ENCODE data around the gene OR1L6.

OR1L6 gene

GRCh38 chr9:122777052-122777451, 34.9 kb downstream of the OR1L6 start:
- no peak for DNase-seq (ENCODE audit: low read depth, low spot score)
- no peak for TF ChIP-seq CTCF (IDR thresholded peaks at IDR 0.05; ENCODE audit: low read depth, low read length)
- H3K4me3 ChIP-seq (ENCODE audit: low read depth, low read length) = no peak overlapping the region
- in situ Hi-C loops (cut with HindIII; ENCODE audit: low sequenced_read_pairs) = no loop called here

GRCh38 chr9:122777935-122778627, 36.0 kb downstream of the OR1L6 start:
- TF ChIP-seq CTCF (IDR thresholded peaks at IDR 0.05; ENCODE audit: low read depth, low read length) = no peak
- in situ Hi-C loops (cut with HindIII; ENCODE audit: low sequenced_read_pairs) = no loop called here
- no peak overlapping the region for H3K4me3 ChIP-seq (ENCODE audit: low read depth, low read length)
- DNase-seq (ENCODE audit: low read depth, low spot score) = peak; percentile 3

- H3K4me3 ChIP-seq (ENCODE audit: low read depth, low read length) = no peak overlapping the region
- no peak for DNase-seq (ENCODE audit: low read depth, low spot score)
- no peak for TF ChIP-seq CTCF (IDR thresholded peaks at IDR 0.05; ENCODE audit: low read depth, low read length)
- in situ Hi-C loops (cut with HindIII; ENCODE audit: low sequenced_read_pairs) = no loop called here
Observed at GRCh38 chr9:122779181-122779580, 37.1 kb downstream of the OR1L6 start.

GRCh38 chr9:122780026-122780425, 37.9 kb downstream of the OR1L6 start:
- DNase-seq (ENCODE audit: low read depth, low spot score) = no peak
- no peak overlapping the region for H3K4me3 ChIP-seq (ENCODE audit: low read depth, low read length)
- TF ChIP-seq CTCF (IDR thresholded peaks at IDR 0.05; ENCODE audit: low read depth, low read length) = no peak
- in situ Hi-C loops (cut with HindIII; ENCODE audit: low sequenced_read_pairs) = no loop called here

- TF ChIP-seq CTCF (IDR thresholded peaks at IDR 0.05; ENCODE audit: low read depth, low read length) = no peak
- in situ Hi-C loops (cut with HindIII; ENCODE audit: low sequenced_read_pairs) = no loop called here
- no peak overlapping the region for H3K4me3 ChIP-seq (ENCODE audit: low read depth, low read length)
Observed at GRCh38 chr9:122781671-122782070, 39.6 kb downstream of the OR1L6 start.

GRCh38 chr9:122785269-122785668, 43.2 kb downstream of the OR1L6 start:
- in situ Hi-C loops (cut with HindIII; ENCODE audit: low sequenced_read_pairs) = no loop called here
- no peak for TF ChIP-seq CTCF (IDR thresholded peaks at IDR 0.05; ENCODE audit: low read depth, low read length)
- H3K4me3 ChIP-seq (ENCODE audit: low read depth, low read length) = no peak overlapping the region
- no peak for DNase-seq (ENCODE audit: low read depth, low spot score)

More at GRCh38 chr9:122781671-122782070, 39.6 kb downstream of the OR1L6 start:
- DNase-seq (ENCODE audit: low read depth, low spot score) = no peak

Data from astrocyte of the spinal cord (primary cell).